Omental fat pad (tissue), 4 donors: Measurements from ENCODE around the gene UBE2E2. TPM values are rescaled to one million over a fixed set of nuclear protein-coding genes. Genes with fewer than 3 reads are reported as not detected.

Experiments used
- ATAC-seq: fragments of 150-250 bp; one replicate; pipeline ENCODE4 v1.9.1; 2016; ENCODE audit warnings: mild to moderate bottlenecking, moderate library complexity; ENCODE audit not compliant: low FRiP score
- DNase-seq: peaks from one replicate; pipeline ENCODE4 v3.0.0-alpha.2; 2019; ENCODE audit warnings: low spot score
- CTCF ChIP-seq, 3 donors: fragments of 450-650 bp; IDR thresholded peaks; one replicate each; pipeline ENCODE4 v1.5.1; 2016 to 2017; ENCODE audit warnings: antibody characterized with exemption in 3 of 3, mild to moderate bottlenecking in 3 of 3, moderate library complexity in 2 of 3
- total RNA-seq, 4 donors: library from RNA; depleted of rRNA; stranded (reverse); fragments of >200 nt; gene quantifications; one replicate each; pipeline ENCODE4 v1.1.0, GENCODE V29; 2016

UBE2E2 gene
- total RNA-seq, 4 donors from 2014 or later, result 25.9 to 93.4 (median 73.9) TPM

GRCh38 chr3:23254835-23255234 is 51.7 kb downstream of the UBE2E2 start:
- ATAC-seq, result no peak
- DNase-seq, result no peak
- TF ChIP-seq CTCF (IDR thresholded peaks at IDR 0.05), result no peak

GRCh38 chr3:23256741-23257435 is 53.8 kb downstream of the UBE2E2 start:
- TF ChIP-seq CTCF (IDR thresholded peaks at IDR 0.05), result no peak
- no peak for DNase-seq
- no peak for ATAC-seq

GRCh38 chr3:23258110-23258509 is 55.0 kb downstream of the UBE2E2 start:
- no peak for TF ChIP-seq CTCF (IDR thresholded peaks at IDR 0.05)
- DNase-seq, result no peak
- no peak for ATAC-seq

GRCh38 chr3:23259515-23259914 is 56.4 kb downstream of the UBE2E2 start:
- DNase-seq (no peak), ATAC-seq (no peak)
- TF ChIP-seq CTCF (IDR thresholded peaks at IDR 0.05), result no peak

GRCh38 chr3:23262766-23263165 is 59.6 kb downstream of the UBE2E2 start:
- no peak for TF ChIP-seq CTCF (IDR thresholded peaks at IDR 0.05)
- DNase-seq (no peak), ATAC-seq (no peak)

- DNase-seq (no peak), ATAC-seq (peak; percentile 77)
- TF ChIP-seq CTCF (IDR thresholded peaks at IDR 0.05), result no peak
These were observed 60.7 kb downstream of the UBE2E2 start for GRCh38 chr3:23263796-23264195.

- TF ChIP-seq CTCF (IDR thresholded peaks at IDR 0.05), result no peak
- DNase-seq, result no peak
- peak; percentile 41 for ATAC-seq
These were observed 61.3 kb downstream of the UBE2E2 start for GRCh38 chr3:23264413-23264812.
